Prostate gland (tissue), 2 donors: Measurements from ENCODE around the gene ADAMTS1. TPM values are rescaled to one million over a fixed set of nuclear protein-coding genes. Genes with fewer than 3 reads are reported as not detected.

Source experiments
- DNase-seq: peaks from one replicate; pipeline ENCODE4 v3.0.0-alpha.2; 2019; ENCODE audit warnings: low spot score
- H3K27ac ChIP-seq, 2 donors: fragments of 200-600 bp; sonication (generic); 2 replicates each; pipeline ENCODE4 v1.5.1; 2017 to 2019
- H3K27me3 ChIP-seq: fragments of 200-600 bp; sonication (generic); replicated peaks from 2 replicates; pipeline ENCODE4 v1.5.1; 2019; ENCODE audit not compliant: insufficient read depth
- H3K36me3 ChIP-seq, 2 donors: fragments of 200-600 bp; sonication (generic); 1 replicate in 1 of 2; 2 replicates in 1 of 2; pipeline versions ENCODE4 v1.5.1 to v1.8.1; 2017 to 2019
- H3K4me1 ChIP-seq: fragments of 200-600 bp; sonication (generic); replicated peaks from 2 replicates; pipeline ENCODE4 v1.5.1; 2019
- H3K4me3 ChIP-seq, 2 donors: fragments of 200-600 bp; sonication (generic); 2 replicates each; pipeline ENCODE4 v1.5.1; 2017 to 2019
- H3K9me3 ChIP-seq: fragments of 200-600 bp; sonication (generic); 2 replicates; pipeline ENCODE4 v1.5.1; 2017
- POLR2A ChIP-seq: fragments of 450-650 bp; IDR thresholded peaks from one replicate; pipeline ENCODE4 v1.6.1; 2016; ENCODE audit warnings: antibody characterized with exemption, mild to moderate bottlenecking
- POLR2AphosphoS5 ChIP-seq: sonication (generic); formaldehyde crosslinking; IDR thresholded peaks from one replicate; pipeline ENCODE4 v1.6.1; 2017; ENCODE audit warnings: antibody characterized with exemption
- WGBS: methylation state at CpG from one replicate; pipeline ENCODE4 v1.1.5; 2018; 5-methylcytosine and 5-hydroxymethylcytosine counted together
- intact Hi-C: fragments of 100-400 bp; cut with DNase I; formaldehyde crosslinking; loops from one replicate; pipeline ENCODE4 v1.14.2; 2022
- total RNA-seq, 2 donors: library from RNA; depleted of rRNA; stranded (reverse); fragments of >200 nt; gene quantifications; one replicate each; pipeline ENCODE4 v1.1.0, GENCODE V29; 2016
- TF ChIP-seq, protein P1 (sequence below), 4 experiments: fragments of 200-600 bp in 2 of 4; fragments of 450-650 bp in 2 of 4; sonication (generic) in 2 of 4; IDR thresholded peaks; 1 replicate in 3 of 4; 2 replicates in 1 of 4; pipeline ENCODE4 v1.5.1; 2016 to 2019; ENCODE audit warnings: antibody characterized with exemption in 4 of 4, mild to moderate bottlenecking in 2 of 4, moderate library complexity in 2 of 4

Gene ADAMTS1
- total RNA-seq, 2 donors from 2014 or later, result 19.4 to 110 TPM

DNA sequence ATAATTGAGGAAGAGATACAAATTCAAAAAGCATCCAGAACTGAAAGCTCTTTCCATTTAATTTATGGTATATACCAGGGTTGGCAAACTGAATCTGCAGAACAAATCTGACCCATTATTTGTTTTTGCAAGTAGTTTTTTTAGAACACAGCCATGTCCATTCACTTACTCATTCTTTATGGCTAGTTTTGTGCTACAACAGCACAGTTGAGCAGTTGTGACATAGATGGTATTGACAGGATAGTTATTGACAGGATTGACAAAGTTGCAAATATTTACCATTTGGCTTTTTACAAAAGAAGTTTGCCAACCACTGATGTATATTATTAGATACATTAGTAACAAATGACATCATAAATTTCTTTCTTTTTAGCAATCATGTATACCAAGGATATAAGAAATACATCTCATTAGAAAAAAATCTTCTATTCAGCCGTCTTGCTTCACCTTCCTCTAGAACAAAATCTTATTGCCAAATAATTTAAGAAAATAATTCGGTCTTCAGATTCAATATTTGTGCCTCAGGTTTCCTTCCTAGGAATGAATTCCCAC is 9.4 kb downstream of the ADAMTS1 start:
- no peaks in the 10 kb centered on the region for H3K27me3 ChIP-seq
- no peak for DNase-seq
- intact Hi-C loops, result loop anchor here (5.0 kb wide), 1 partner anchor 68 kb away; no protein-coding TSS in a partner anchor
- H3K27ac ChIP-seq, result no peak overlapping the region
- 41% methylated on average over 2 of the region's 2 CpGs for WGBS
- TF ChIP-seq POLR2A, result no peak
- TF ChIP-seq, protein P1, sequence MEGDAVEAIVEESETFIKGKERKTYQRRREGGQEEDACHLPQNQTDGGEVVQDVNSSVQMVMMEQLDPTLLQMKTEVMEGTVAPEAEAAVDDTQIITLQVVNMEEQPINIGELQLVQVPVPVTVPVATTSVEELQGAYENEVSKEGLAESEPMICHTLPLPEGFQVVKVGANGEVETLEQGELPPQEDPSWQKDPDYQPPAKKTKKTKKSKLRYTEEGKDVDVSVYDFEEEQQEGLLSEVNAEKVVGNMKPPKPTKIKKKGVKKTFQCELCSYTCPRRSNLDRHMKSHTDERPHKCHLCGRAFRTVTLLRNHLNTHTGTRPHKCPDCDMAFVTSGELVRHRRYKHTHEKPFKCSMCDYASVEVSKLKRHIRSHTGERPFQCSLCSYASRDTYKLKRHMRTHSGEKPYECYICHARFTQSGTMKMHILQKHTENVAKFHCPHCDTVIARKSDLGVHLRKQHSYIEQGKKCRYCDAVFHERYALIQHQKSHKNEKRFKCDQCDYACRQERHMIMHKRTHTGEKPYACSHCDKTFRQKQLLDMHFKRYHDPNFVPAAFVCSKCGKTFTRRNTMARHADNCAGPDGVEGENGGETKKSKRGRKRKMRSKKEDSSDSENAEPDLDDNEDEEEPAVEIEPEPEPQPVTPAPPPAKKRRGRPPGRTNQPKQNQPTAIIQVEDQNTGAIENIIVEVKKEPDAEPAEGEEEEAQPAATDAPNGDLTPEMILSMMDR (IDR thresholded peaks at IDR 0.05), result no peak
- no peak for TF ChIP-seq POLR2AphosphoS5
- no peaks in the 10 kb centered on the region for H3K4me1 ChIP-seq
- H3K9me3 ChIP-seq, result no peaks in the 10 kb centered on the region
- H3K4me3 ChIP-seq, result no peak overlapping the region
- H3K36me3 ChIP-seq, result no peaks in the 10 kb centered on the region

DNA sequence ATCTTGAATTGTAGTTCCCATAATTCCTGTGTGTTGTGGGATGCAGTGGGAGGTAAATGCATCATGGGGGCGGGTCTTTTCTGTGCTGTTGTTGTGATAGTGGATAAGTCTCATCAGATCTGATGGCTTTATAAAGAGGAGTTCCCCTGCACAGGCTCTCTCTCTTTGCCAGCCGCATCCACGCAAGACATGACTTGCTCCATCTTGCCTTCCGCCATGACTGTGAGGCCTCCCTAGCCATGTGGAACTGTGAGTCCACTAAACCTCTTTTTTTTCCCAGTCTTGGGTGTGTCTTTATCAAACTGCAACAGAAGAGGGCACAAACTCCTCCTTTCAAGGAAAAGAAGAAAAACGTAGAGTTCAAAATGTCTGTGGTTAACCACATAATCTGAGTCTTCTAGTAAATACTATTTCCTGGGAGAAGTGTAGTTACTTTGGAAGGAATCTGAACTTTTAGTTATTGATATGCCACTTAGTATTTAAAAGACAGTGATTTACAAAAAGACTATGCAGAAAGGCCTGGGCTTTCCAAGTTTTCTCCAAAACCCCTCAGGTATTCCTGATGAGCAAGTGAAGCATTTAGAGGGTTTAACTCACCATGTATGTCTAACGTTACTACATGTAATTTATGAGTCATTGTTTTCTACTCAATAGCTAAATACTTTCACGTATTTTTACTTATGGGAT is 10.0 kb downstream of the ADAMTS1 start:
- H3K4me3 ChIP-seq, result no peak overlapping the region
- no peaks in the 10 kb centered on the region for H3K27me3 ChIP-seq
- no peak for TF ChIP-seq POLR2A
- TF ChIP-seq, protein P1 (IDR thresholded peaks at IDR 0.05), result no peak
- TF ChIP-seq POLR2AphosphoS5, result no peak
- no peaks in the 10 kb centered on the region for H3K9me3 ChIP-seq
- 64% methylated on average over 7 of the region's 7 CpGs for WGBS
- DNase-seq, result no peak
- no peaks in the 10 kb centered on the region for H3K36me3 ChIP-seq
- intact Hi-C loops, result loop anchor here (5.0 kb wide), 1 partner anchor 68 kb away; no protein-coding TSS in a partner anchor
- no peaks in the 10 kb centered on the region for H3K4me1 ChIP-seq
- H3K27ac ChIP-seq, result no peak overlapping the region

DNA sequence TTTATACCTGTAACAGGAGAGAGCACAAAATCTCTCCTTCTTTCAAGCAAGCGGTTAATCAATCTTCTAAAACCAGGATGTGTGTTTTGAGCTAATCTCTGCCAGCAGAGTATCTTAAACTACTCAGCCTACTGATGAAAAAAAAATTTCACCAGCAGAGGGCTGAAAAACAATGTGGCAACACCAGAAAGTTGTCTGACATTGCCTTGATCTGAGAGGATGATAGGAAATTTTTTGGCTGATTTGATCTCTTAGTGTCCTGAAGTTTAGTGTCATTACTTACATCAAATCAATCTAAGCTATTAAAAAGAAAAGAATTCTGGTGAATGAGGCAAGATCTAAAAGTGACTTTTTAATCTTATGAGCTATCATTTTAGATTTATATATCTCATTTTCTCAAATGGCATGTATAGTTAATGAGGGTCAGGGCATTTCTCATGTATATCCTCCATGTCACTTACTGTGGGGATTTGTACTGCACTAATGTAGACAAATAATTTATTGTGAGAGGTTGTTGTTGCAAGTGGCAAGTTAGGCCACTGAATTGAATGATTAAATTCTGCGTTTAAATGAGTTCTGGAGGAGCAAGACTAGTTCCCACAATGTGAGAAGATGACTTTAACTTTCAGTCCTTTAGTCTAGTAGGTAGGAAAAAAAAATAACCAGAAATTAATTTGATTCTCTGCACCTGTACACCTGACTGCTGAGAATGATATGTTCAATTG is 10.9 kb downstream of the ADAMTS1 start:
- H3K4me1 ChIP-seq, result no peaks in the 10 kb centered on the region
- H3K36me3 ChIP-seq, result no peaks in the 10 kb centered on the region
- H3K27me3 ChIP-seq, result no peaks in the 10 kb centered on the region
- TF ChIP-seq POLR2A, result no peak
- TF ChIP-seq, protein P1 (IDR thresholded peaks at IDR 0.05), result peak in 1 of 4 experiments; percentile 11
- no peak for DNase-seq
- 80% methylated on average over 2 of the region's 2 CpGs for WGBS
- no peak overlapping the region for H3K27ac ChIP-seq
- intact Hi-C loops, result no loop called here
- no peak overlapping the region for H3K4me3 ChIP-seq
- no peaks in the 10 kb centered on the region for H3K9me3 ChIP-seq

DNA sequence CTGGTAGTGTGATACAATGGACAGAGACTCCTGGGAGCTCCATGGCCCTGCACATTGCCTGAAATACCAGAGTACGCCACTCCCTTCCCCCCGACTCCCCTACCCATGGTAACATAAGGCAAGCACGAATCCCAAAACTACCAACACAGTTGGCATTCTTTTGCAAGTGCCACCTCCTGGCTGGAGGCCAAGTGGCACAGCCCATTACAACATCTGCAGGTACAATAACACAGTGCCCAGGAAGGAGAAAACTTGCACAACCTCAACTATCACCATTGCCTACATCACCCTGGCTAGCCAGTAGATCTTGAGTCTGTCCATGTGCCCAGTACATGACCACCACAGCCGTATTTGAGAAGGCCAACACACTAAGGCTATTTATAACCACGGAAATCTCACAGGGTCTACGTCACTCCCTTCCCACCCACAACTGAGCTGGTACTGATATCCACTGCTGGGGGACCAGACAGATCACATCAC is 11.7 kb downstream of the ADAMTS1 start:
- no peak overlapping the region for H3K4me3 ChIP-seq
- H3K9me3 ChIP-seq, result no peaks in the 10 kb centered on the region
- H3K27me3 ChIP-seq, result no peaks in the 10 kb centered on the region
- intact Hi-C loops, result no loop called here
- H3K4me1 ChIP-seq, result no peaks in the 10 kb centered on the region
- no peak for TF ChIP-seq POLR2AphosphoS5
- TF ChIP-seq POLR2A, result no peak
- TF ChIP-seq, protein P1 (IDR thresholded peaks at IDR 0.05), result no peak
- WGBS, result 90% methylated on average over 6 of the region's 6 CpGs
- no peak overlapping the region for H3K27ac ChIP-seq
- no peak for DNase-seq
- H3K36me3 ChIP-seq, result no peaks in the 10 kb centered on the region
